WI38 (cell line): ENCODE results near the gene CNDP2.
"Not testable (repeated sequence)": the region's sequence is repeated elsewhere in the genome, so short reads cannot be mapped to it uniquely, and the experiment has no call there.

Experiments
- H3K4me3 ChIP-seq: 2 replicates; pipeline ENCODE4 v1.5.1; 2011; ENCODE audit warnings: low read depth, mild to moderate bottlenecking, control low read depth, low read length
- TF ChIP-seq, protein P1 (sequence below): IDR thresholded peaks from 2 replicates; pipeline ENCODE4 v1.5.1; 2012; ENCODE audit warnings: low read depth, mild to moderate bottlenecking, control low read depth, low read length

Gene CNDP2

DNA sequence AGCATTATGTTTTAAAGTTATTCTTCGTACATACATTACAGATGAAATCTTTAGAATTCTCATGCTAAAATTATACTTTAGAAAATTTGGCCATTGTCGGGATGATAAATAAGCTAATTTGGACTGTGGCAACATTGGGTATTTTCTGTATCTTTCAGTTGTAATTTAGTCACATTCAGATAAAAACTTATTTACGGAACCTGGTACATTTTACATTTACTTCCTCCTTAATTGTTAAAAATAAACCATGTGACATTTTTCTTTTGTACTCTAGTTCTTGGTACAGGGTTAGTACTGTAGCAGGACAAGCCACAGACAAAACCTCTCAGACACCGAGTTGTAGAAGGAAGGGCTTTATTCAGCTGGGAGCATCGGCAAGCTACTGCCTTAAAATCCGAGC is 4.2 kb downstream of the CNDP2 start:
- no peak overlapping the region for H3K4me3 ChIP-seq

DNA sequence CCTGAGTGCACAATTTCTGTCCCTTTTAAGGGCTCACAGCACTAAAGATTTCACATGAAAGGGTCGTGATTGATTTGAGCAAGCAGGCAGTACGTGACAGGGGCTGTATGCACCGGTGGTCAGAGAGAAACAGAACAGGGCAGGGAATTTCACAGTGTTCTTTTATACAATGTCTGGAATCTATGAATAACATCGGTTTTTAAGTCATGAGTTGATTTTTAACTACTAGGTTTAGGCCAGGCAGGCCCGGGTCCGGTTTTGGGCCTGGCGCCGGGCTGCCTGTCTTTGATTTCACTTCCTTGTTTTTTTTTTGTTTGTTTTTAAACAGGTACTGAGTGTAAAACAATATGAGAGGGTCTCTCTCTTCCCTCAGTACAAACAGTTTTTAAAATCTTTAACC is 4.6 kb downstream of the CNDP2 start:
- not testable (repeated sequence) for H3K4me3 ChIP-seq

More for the DNA sequence above, 4.2 kb downstream of the CNDP2 start:
- TF ChIP-seq, protein P1, sequence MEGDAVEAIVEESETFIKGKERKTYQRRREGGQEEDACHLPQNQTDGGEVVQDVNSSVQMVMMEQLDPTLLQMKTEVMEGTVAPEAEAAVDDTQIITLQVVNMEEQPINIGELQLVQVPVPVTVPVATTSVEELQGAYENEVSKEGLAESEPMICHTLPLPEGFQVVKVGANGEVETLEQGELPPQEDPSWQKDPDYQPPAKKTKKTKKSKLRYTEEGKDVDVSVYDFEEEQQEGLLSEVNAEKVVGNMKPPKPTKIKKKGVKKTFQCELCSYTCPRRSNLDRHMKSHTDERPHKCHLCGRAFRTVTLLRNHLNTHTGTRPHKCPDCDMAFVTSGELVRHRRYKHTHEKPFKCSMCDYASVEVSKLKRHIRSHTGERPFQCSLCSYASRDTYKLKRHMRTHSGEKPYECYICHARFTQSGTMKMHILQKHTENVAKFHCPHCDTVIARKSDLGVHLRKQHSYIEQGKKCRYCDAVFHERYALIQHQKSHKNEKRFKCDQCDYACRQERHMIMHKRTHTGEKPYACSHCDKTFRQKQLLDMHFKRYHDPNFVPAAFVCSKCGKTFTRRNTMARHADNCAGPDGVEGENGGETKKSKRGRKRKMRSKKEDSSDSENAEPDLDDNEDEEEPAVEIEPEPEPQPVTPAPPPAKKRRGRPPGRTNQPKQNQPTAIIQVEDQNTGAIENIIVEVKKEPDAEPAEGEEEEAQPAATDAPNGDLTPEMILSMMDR: no peak

DNA sequence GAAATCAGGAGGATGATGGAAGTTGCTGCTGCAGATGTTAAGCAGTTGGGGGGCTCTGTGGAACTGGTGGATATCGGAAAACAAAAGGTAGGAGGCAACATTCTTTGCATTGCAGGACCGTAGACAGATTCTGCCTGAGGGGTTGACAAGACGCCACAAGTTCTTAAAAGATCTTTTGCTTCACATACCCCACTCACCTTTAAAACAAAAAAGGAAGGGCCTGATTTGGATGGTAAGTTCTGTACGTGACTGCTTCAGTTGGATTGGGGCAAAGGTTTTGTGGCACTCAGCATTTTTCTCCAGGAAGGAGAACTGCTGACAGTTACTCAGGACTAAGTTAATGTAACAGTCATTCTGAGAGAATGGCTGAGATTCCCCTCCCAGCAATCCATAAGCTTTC is 5.2 kb downstream of the CNDP2 start:
- no peak overlapping the region for H3K4me3 ChIP-seq
- TF ChIP-seq, protein P1: no peak

DNA sequence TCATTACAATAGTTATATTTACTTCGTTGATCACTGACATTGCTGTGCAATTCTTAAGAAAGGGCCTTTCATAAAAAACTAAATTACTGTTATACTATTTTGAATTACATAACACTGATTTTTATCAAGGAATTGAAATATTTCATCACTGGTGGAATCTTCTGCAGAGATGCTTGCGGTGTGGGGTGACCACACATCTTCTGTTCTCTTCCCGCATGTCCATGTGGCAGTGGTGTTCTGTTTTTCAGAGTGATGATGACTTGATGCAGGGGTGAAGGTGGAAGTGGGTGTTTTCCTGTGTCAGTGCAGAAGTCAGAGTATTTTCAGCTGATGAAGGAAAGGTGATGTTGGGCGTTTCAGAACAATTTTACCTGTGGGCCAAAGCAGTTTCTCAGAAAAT is 7.0 kb downstream of the CNDP2 start:
- TF ChIP-seq, protein P1: no peak
- no peak overlapping the region for H3K4me3 ChIP-seq

DNA sequence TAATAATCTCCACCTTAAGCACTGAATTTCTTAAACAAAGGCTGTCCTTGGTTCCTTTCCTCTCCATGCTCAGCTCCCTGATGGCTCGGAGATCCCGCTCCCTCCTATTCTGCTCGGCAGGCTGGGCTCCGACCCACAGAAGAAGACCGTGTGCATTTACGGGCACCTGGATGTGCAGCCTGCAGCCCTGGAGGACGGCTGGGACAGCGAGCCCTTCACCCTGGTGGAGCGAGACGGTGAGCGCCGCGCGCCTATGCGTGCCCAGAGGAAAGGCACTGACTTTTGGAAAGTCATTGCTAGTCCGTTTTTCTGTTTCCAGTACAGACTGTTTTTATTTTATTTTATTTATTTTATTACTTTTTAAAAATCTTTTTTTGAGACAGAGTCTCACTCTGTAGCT is 9.6 kb downstream of the CNDP2 start:
- H3K4me3 ChIP-seq: no peak overlapping the region
- TF ChIP-seq, protein P1: no peak

DNA sequence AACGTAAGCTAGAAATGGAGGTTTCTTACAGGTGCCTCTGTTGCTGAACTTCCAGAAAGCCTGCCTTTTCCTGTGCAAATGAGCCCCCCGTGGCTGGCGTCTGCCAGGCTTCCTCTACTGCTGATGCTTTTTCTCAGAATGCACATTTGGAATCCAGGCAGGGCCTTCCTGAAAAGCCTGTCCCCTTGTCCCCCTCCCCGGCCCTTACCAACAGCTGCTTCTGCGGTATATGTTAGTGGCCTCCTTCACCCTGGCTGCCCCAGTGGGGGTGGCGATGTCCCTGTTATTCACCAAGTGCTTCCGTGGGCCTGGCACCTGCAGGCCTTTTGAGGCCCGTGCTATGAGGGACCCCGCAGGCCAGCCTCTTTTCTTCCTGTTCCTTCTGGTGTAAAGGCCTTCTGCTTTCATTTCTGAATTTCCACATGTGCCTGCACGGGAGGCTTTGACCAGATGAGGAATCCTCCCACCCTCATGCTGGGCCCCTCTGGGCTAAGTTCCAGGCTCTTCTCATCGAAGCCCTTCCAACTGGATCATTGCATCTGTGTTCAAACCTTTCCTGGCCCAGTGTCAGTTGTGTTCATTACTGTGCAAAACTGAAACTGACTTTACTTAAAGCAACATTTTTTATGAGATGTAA is 10.4 kb downstream of the CNDP2 start:
- TF ChIP-seq, protein P1: no peak

DNA sequence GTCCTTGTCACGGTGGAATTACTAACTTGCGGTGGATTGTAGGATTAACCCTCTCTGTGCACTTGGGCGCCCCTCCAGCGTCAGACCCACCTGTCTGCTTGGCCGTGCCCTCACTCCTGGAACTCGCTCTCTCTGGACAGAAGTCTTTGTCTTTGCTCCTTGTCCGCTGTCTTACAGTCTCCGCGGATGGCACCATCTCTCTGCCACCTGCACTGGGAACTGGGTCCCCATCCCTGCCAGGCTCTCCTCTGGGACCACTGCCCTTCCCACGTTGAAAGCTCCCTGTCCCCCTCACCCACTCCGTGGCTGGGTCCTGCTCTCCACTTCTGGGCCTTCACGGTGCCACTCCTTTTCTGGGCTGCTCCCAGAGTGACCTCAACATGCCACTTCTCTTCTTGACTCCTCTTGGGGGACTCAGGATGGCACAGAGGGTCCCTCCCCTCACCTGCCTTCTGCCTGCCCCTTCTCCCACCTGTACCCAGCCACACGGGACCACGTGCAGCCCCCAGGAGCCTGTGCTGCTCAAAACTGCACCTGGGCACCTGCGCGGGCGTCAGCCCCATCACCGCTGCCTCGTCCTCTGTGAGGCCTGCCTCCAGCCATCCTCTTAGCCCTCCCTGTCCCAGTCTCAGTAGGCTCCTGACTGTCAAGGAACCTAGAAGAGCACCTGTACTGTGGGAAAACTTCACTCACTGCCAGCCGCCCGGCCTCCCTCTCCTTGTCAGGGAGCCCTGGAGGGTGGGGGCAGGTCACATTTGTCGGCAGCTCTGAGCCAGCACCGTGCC is 11.1 kb downstream of the CNDP2 start:
- no peak overlapping the region for H3K4me3 ChIP-seq
- TF ChIP-seq, protein P1: no peak

More for the DNA sequence above, 10.4 kb downstream of the CNDP2 start:
- H3K4me3 ChIP-seq: no peak overlapping the region
